ENCODE data around the gene INCENP. TPM values are rescaled to one million over a fixed set of nuclear protein-coding genes. Genes with fewer than 3 reads are reported as not detected.
"Not testable (repeated sequence)": the region's sequence is repeated elsewhere in the genome, so short reads cannot be mapped to it uniquely, and the experiment has no call there.

Gene INCENP
- total RNA-seq, result 21.6 TPM
- long read RNA-seq, partial matches to known transcripts, result 2 of 7 reads
- long read RNA-seq, other reads (novel, unspliced or antisense), result 5 of 7 reads

- peak; percentile 99 to 100 for ATAC-seq
Observed at GRCh38 chr11:62123669-62124185, at the start of gene INCENP. Gene INCENP, plus strand, starts transcription at chr11:62124011. Its CDS starts 4,151 bp downstream, at chr11:62128162.

GRCh38 chr11:62075438-62075837, 48.4 kb upstream of the INCENP start:
- Histone ChIP-seq H3K4me3 (no peak overlapping the region), H3K27ac (no peak overlapping the region), H3K4me1 (no peaks in the 10 kb centered on the region), H3K27me3 (ENCODE audit: low read depth) (no peaks in the 10 kb centered on the region), H3K9me3 (no peaks in the 10 kb centered on the region), H3K36me3 (no peaks in the 10 kb centered on the region)
- no peak for DNase-seq
- intact Hi-C loops (cut with DNase I), result no loop called here
- ATAC-seq, result no peak
- TF ChIP-seq CTCF (IDR thresholded peaks at IDR 0.05), result no peak

More at GRCh38 chr11:62123669-62124185, at the start of gene INCENP:
- no peaks in the 10 kb centered on the region for H3K9me3 ChIP-seq
- H3K4me3 ChIP-seq, result peak within 1 kb of the TSS; percentile 99
- TF ChIP-seq CTCF (IDR thresholded peaks at IDR 0.05), result no peak
- peak within 1 kb of the TSS; percentile 67 for H3K27ac ChIP-seq
- peaks cover 15% of the 10 kb centered on the region for H3K4me1 ChIP-seq
- no peaks in the 10 kb centered on the region for H3K27me3 ChIP-seq (ENCODE audit: low read depth)
- H3K36me3 ChIP-seq, result peaks cover 9% of the 10 kb centered on the region
- intact Hi-C loops (cut with DNase I), result no loop called here
- DNase-seq, result peak; percentile 98

GRCh38 chr11:62077132-62077531, 46.7 kb upstream of the INCENP start:
- no peak for DNase-seq
- intact Hi-C loops (cut with DNase I), result no loop called here

GRCh38 chr11:62081378-62082291, 42.2 kb upstream of the INCENP start:
- no peak overlapping the region for H3K4me3 ChIP-seq
- intact Hi-C loops (cut with DNase I), result no loop called here
- DNase-seq, result peak; percentile 86
- peaks cover 7% of the 10 kb centered on the region for H3K4me1 ChIP-seq
- no peaks in the 10 kb centered on the region for H3K27me3 ChIP-seq (ENCODE audit: low read depth)
- ATAC-seq, result peak; percentile 88 to 89
- TF ChIP-seq CTCF (IDR thresholded peaks at IDR 0.05), result peak; percentile 88
- no peaks in the 10 kb centered on the region for H3K9me3 ChIP-seq
- H3K36me3 ChIP-seq, result no peaks in the 10 kb centered on the region
- H3K27ac ChIP-seq, result no peak overlapping the region

More at GRCh38 chr11:62077132-62077531, 46.7 kb upstream of the INCENP start:
- ATAC-seq, result no peak
- peaks cover 7% of the 10 kb centered on the region for H3K4me1 ChIP-seq
- no peak overlapping the region for H3K4me3 ChIP-seq
- H3K27ac ChIP-seq, result no peak overlapping the region
- no peaks in the 10 kb centered on the region for H3K9me3 ChIP-seq
- H3K27me3 ChIP-seq (ENCODE audit: low read depth), result no peaks in the 10 kb centered on the region
- no peaks in the 10 kb centered on the region for H3K36me3 ChIP-seq
- no peak for TF ChIP-seq CTCF (IDR thresholded peaks at IDR 0.05)

- intact Hi-C loops (cut with DNase I), result no loop called here
- Histone ChIP-seq H3K9me3 (no peaks in the 10 kb centered on the region), H3K36me3 (no peaks in the 10 kb centered on the region), H3K27me3 (ENCODE audit: low read depth) (no peaks in the 10 kb centered on the region), H3K27ac (no peak overlapping the region), H3K4me1 (peaks cover 7% of the 10 kb centered on the region), H3K4me3 (no peak overlapping the region)
- TF ChIP-seq CTCF (IDR thresholded peaks at IDR 0.05), result no peak
- no peak for ATAC-seq
- DNase-seq, result no peak
Observed at GRCh38 chr11:62082292-62082657, 41.5 kb upstream of the INCENP start.

GRCh38 chr11:62084801-62085200, 39.0 kb upstream of the INCENP start:
- H3K9me3 ChIP-seq; H3K4me1 ChIP-seq; ATAC-seq; H3K36me3 ChIP-seq; H3K27me3 ChIP-seq (ENCODE audit: low read depth); H3K4me3 ChIP-seq; intact Hi-C loops (cut with DNase I); DNase-seq; H3K27ac ChIP-seq: not testable (repeated sequence)

All from lower lobe of right lung (tissue), 2 donors.